Esophagus squamous epithelium (tissue), 5 donors: ENCODE results near the gene RNF146. TPM values are rescaled to one million over a fixed set of nuclear protein-coding genes. Genes with fewer than 3 reads are reported as not detected.
"Not testable (repeated sequence)": the region's sequence is repeated elsewhere in the genome, so short reads cannot be mapped to it uniquely, and the experiment has no call there.

ENCODE experiments used
- DNase-seq: peaks from one replicate; lab custom pipeline; 2025; lab: John Stamatoyannopoulos, UW
- H3K27ac ChIP-seq, 4 donors: fragments of 200-600 bp; sonication (generic); one replicate each; pipeline ENCODE4 v1.5.1; 2016 to 2019; ENCODE audit warnings: mild to moderate bottlenecking in 1 of 4
- H3K27me3 ChIP-seq, 4 donors: fragments of 200-600 bp; sonication (generic); 1 replicate in 3 of 4; 2 replicates in 1 of 4; pipeline versions ENCODE4 v1.5.1 to v1.6.0; 2017 to 2021; ENCODE audit warnings: antibody characterized with exemption in 1 of 4
- H3K36me3 ChIP-seq, 3 donors: fragments of 200-600 bp; sonication (generic); one replicate each; pipeline ENCODE4 v1.5.1; 2016 to 2019
- H3K4me1 ChIP-seq, 3 donors: fragments of 200-600 bp; sonication (generic); one replicate each; pipeline ENCODE4 v1.5.1; 2017 to 2019
- H3K4me3 ChIP-seq, 4 donors: fragments of 200-600 bp; sonication (generic); 1 replicate in 3 of 4; 2 replicates in 1 of 4; pipeline ENCODE4 v1.5.1; 2016 to 2019; ENCODE audit warnings: mild to moderate bottlenecking in 2 of 4, moderate library complexity in 1 of 4
- H3K9me3 ChIP-seq, 3 donors: fragments of 200-600 bp; sonication (generic); one replicate each; pipeline ENCODE4 v1.5.1; 2016 to 2019
- CTCF ChIP-seq, 6 experiments: fragments of 450-650 bp in 4 of 6; fragments of 200-600 bp in 2 of 6; sonication (generic) in 2 of 6; IDR thresholded peaks; one replicate each; pipeline ENCODE4 v1.5.1; 2016 to 2019; ENCODE audit warnings: antibody characterized with exemption in 6 of 6, mild to moderate bottlenecking in 4 of 6, moderate library complexity in 4 of 6
- POLR2A ChIP-seq, 4 donors: fragments of 450-650 bp; IDR thresholded peaks; one replicate each; pipeline ENCODE4 v1.6.1; 2017; ENCODE audit warnings: antibody characterized with exemption in 4 of 4, mild to moderate bottlenecking in 4 of 4, moderate library complexity in 3 of 4
- whole genome bisulfite sequencing, 2 donors: methylation state at CpG; one replicate each; pipeline ENCODE4 v1.1.5; 2018; 5-methylcytosine and 5-hydroxymethylcytosine counted together
- intact Hi-C: fragments of 100-400 bp; cut with DNase I; formaldehyde crosslinking; loops from one replicate; pipeline ENCODE4 v1.15.0; 2022
- total RNA-seq, 4 donors: library from RNA; depleted of rRNA; stranded (reverse); fragments of >200 nt; gene quantifications; one replicate each; pipeline ENCODE4 v1.1.0, GENCODE V29; 2016
- donor health status: DM: yes; HTN: yes; CAD: no.

The RNF146 gene
- total RNA-seq, 4 donors from 2014 or later: 19.5 to 40.6 (median 22.5) TPM

GRCh38 chr6:127225497-127225896, 41.2 kb upstream of the RNF146 start:
- 69 to 82% methylated on average over 1 of the region's 1 CpG for WGBS, 2 donors
- no peaks in the 10 kb centered on the region for H3K9me3 ChIP-seq
- intact Hi-C loops: no loop called here
- H3K4me3 ChIP-seq: no peak overlapping the region
- no peak for DNase-seq
- H3K36me3 ChIP-seq: no peaks in the 10 kb centered on the region
- H3K27ac ChIP-seq: no peak overlapping the region
- TF ChIP-seq CTCF (IDR thresholded peaks at IDR 0.05): no peak
- no peak for TF ChIP-seq POLR2A (IDR thresholded peaks at IDR 0.05)
- no peaks in the 10 kb centered on the region for H3K4me1 ChIP-seq
- H3K27me3 ChIP-seq: no peaks in the 10 kb centered on the region

DNA sequence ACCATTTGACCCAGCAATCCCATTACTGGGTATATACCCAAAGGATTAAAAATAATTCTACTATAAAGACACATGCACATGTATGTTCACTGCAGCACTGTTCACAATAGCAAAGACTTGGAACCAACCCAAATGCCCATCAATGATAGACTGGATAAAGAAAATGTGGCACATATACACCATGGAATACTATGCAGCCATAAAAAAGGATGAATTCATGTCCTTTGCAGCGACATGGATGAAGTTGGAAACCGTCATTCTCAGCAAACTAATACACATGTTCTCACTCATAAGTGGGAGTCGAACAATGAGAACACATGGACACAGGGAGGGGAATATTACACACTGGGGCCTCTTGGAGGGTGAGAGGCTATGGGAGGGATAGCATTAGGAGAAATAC, 32.8 kb upstream of the RNF146 start:
- intact Hi-C loops, DNase-seq, H3K4me3 ChIP-seq, H3K27me3 ChIP-seq, H3K27ac ChIP-seq, H3K9me3 ChIP-seq, H3K36me3 ChIP-seq, H3K4me1 ChIP-seq: not testable (repeated sequence)
- WGBS, 2 donors: 52 to 55% methylated on average over 3 of the region's 3 CpGs

GRCh38 chr6:127243501-127243900, 23.2 kb upstream of the RNF146 start:
- no peak overlapping the region for H3K27ac ChIP-seq
- 44 to 66% methylated on average over 1 of the region's 1 CpG for WGBS, 2 donors
- no peaks in the 10 kb centered on the region for H3K36me3 ChIP-seq
- no peaks in the 10 kb centered on the region for H3K4me1 ChIP-seq
- intact Hi-C loops: no loop called here
- H3K9me3 ChIP-seq: no peaks in the 10 kb centered on the region
- no peak overlapping the region for H3K4me3 ChIP-seq
- no peak for TF ChIP-seq POLR2A (IDR thresholded peaks at IDR 0.05)
- no peak for TF ChIP-seq CTCF (IDR thresholded peaks at IDR 0.05)
- H3K27me3 ChIP-seq: no peaks in the 10 kb centered on the region
- DNase-seq: no peak

GRCh38 chr6:127247114-127248096, 19.3 kb upstream of the RNF146 start:
- WGBS, 2 donors: 58 to 59% methylated on average over 4 of the region's 4 CpGs
- no peak overlapping the region for H3K27ac ChIP-seq
- no peak for DNase-seq

GRCh38 chr6:127249621-127250020, 17.0 kb upstream of the RNF146 start:
- Histone ChIP-seq H3K9me3 (no peaks in the 10 kb centered on the region), H3K36me3 (no peaks in the 10 kb centered on the region), H3K27me3 (no peaks in the 10 kb centered on the region), H3K4me3 (no peak overlapping the region), H3K4me1 (no peaks in the 10 kb centered on the region), H3K27ac (no peak overlapping the region)
- DNase-seq: no peak
- WGBS, 2 donors: 86 to 94% methylated on average over 1 of the region's 1 CpG
- intact Hi-C loops: no loop called here
- TF ChIP-seq POLR2A (IDR thresholded peaks at IDR 0.05): no peak
- no peak for TF ChIP-seq CTCF (IDR thresholded peaks at IDR 0.05)

More at GRCh38 chr6:127247114-127248096, 19.3 kb upstream of the RNF146 start:
- H3K36me3 ChIP-seq: no peaks in the 10 kb centered on the region
- no peak overlapping the region for H3K4me3 ChIP-seq
- H3K4me1 ChIP-seq: no peaks in the 10 kb centered on the region
- no peaks in the 10 kb centered on the region for H3K27me3 ChIP-seq
- H3K9me3 ChIP-seq: no peaks in the 10 kb centered on the region
- intact Hi-C loops: no loop called here
- no peak for TF ChIP-seq POLR2A (IDR thresholded peaks at IDR 0.05)
- TF ChIP-seq CTCF (IDR thresholded peaks at IDR 0.05): no peak
